ENCODE measurements around the gene COL5A1.

The COL5A1 gene

DNA sequence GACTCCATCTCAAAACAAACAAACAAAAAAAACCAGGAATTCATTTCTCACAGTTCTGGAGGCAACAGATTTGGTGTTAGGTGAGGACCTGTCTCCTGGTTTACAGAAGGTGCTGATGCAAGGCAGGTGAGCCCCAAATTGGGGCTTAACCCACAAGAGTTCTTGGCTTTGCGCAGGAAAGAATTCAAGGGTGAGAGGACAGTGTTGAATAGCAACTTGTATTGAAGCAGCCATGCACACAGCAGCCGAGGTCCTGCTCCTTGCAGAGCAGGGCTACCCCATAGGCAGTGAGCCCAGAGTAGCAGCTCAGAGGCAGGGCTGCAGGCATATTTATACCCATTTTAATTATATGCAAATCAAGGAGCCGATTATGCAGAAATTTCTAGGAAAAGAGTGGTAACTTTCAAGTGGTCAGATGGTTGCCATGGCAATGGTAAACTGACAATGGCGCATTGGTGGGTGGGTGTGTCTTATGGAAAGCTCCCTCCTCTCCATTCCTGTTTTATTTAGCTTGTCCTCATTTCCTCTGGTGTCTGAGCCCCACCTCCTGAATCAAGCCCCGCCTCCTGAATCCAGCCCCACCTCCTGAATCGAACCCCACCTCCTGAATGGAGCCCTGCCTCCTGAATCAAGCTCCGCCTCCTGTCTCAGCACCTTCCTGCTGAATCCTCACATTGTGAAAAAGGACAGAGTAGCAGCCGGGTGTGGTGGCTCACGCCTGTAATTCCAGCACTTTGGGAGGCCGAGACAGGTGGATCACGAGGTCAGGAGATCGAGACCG is 34.5 kb upstream of the COL5A1 start:
- DNase-seq (ENCODE audit: low read depth in 2 of 2): peak in 1 of 2 donors; percentile 6

DNA sequence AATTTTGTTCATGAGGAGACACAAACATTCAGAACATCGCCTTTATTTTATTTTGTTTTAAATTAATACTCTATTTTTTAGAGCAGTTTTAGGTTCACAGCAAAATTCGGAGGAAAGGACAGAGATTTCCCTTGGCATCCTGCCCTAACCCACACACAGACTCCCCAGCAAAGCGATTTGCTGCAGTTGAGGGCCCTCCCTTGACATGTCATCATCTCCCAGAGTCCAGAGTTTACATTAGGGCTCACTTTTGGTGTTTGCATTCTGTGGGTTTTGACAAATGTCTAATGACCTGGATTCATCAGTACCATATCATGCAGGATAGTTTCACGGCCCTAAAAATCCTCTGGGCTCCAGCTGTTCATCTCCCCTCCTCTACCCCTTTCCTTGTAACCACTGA is 33.6 kb upstream of the COL5A1 start:
- no peak for DNase-seq (ENCODE audit: low read depth in 2 of 2)

DNA sequence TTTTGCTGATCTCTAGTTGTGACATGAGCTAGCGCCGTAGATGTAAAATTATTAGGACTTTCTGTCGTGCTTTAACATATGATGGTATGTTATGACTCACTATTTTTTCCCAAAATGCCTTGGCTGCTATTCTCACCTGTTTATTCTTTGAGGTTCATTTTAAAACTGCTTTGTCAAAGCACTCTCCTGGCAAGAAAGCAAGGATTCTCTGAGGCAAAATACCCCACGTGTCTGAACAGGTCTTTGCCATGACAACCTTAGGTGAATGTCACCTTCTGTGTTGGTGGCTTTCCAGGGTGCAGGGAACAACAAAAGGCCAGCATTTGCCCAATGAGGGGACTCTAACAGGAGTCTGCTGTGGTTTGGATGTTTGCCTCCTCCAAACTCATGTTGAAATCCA is 30.6 kb upstream of the COL5A1 start:
- no peak for DNase-seq (ENCODE audit: low read depth in 2 of 2)

DNA sequence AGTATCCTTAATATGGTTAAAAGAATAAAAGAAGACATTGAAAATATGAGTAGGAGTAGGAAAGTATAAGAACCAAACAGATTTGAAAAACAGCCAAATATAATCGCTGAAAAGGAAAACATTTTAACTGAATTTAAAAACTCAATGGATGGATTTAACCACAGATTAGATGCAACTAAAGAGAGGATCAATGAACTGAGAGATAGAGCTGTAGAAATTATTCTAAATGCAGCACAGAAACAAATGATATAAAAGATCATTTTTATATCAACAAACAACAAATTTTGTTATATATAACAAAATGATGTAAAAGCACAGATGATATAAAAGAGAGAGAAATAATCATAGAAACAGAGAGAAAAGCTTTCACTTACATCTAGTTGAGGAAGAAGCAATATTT is 29.3 kb upstream of the COL5A1 start:
- no peak for DNase-seq (ENCODE audit: low read depth in 2 of 2)

DNA sequence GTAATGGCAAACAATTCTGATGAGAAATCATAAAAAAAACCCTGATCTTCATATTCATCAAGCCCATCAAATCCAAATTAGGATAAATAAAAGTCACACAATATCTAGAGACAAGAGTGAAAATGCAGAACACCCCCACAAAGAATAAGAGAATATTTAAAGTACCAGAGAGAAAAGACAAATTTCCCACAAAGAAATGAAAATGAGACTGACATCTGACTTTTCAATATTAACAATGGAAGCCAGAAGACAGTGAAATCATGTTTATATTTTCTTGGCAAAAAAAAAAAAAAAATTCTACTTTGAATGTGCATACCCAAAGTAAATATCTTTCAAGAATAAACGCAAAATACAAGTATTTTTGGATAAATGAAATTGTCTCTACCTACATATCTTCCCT is 28.9 kb upstream of the COL5A1 start:
- DNase-seq (ENCODE audit: low read depth in 2 of 2): no peak

DNA sequence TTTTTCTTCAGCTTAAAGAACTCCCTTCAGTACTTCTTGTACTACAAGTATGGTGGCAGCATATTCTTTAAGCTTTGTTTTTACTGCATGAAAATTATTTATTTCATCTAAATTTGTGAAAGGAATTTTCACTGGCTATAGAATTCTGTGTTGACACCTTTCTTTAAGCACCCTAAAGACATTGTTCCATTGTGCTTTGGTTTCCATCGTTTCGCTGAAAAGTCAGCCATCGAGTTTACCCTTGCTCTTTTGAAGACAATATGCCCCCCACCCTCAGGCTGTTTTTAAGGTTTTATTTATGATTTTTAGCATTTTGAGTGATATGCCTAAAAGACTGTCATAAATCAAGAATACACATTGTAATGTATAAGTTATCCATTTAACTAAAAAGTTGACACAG is 27.3 kb upstream of the COL5A1 start:
- no peak for DNase-seq (ENCODE audit: low read depth in 2 of 2)

DNA sequence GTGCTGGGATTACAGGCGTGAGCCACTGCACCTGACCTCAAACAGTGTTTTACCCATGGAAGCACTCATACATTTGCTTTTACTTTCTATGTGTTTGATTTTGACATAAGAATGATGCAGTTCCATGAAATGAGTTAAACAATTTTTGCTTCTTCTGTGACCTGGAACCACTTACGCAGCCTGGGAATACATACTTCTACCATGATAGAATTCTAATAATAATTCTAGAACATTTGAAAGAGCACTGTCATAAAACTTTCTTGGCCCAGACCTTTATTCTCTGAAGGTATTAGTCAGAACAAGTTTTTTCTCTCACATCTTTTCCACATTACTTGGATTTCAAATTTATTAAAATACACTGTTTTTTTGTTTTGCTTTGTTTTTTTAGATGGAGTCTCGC is 25.3 kb upstream of the COL5A1 start:
- DNase-seq (ENCODE audit: low read depth in 2 of 2): no peak

DNA sequence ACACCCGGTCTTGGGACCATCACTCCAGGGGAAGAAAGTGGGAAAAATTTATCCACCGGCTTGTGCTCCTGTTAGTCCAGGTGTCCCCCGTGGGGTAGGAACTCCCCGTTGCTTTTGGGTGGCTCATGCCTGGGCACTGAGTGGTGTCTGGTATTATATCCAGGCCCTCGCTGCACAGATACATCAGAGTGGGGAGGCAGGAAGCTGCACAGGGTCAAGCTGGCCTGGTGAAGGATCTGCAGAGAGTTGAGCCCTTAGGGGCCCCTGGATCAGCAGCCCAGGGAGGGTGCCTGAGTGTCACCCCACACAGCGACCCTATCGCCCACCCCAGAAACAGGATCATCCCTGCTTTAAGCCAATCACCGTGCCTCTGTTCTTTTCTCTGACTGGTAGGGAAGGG is 24.4 kb upstream of the COL5A1 start:
- no peak for DNase-seq (ENCODE audit: low read depth in 2 of 2)

DNA sequence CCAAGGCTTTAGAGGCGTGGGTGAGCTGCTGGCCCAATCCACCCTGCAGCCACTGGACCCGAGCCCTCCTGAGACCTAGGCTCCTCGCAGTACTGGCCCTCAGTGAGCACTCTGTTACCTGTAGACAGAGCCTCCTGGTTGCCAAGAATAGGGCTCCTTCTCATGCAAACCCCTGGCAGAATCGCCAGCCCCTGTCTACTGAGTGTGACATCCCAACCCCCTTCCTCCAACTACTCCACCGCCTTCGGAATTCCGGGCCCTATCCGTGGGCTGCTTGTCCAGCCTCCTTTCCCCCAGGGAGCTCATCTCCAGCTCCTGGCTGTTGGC is 23.8 kb upstream of the COL5A1 start:
- DNase-seq (ENCODE audit: low read depth in 2 of 2): no peak

DNA sequence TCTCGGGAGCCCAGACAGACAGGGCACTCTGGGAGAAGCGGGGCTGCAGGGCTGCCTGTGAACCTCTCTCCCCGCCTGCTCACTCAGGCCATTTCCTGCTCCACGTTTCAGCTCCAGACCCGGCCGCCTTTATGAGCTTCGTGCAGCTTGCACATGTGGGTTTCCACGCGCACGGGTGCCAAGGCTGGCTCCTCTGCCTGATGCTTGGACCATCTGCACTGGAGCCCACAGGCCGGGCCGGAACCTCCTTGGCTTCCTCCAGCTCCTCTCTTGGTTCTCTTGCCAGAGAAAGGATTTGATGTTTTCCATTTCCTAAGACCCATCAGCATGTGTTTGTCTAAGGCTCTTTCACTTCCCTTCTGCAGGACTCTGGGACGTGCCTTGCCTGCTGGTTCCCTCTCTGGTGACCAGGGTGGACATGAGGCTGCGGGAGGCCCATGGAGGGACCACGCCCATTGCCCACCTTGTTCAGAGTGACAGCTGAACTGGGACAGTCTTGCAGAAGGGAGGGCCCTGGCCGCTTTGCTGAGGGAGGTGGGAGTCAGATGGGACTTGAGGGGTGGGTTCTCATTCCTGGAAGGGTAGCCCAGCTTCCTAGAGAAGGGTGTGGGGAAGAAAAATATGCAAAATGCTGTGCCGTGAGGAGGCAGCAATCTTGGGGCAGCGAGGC is 23.3 kb upstream of the COL5A1 start:
- DNase-seq (ENCODE audit: low read depth in 2 of 2): no peak

DNA sequence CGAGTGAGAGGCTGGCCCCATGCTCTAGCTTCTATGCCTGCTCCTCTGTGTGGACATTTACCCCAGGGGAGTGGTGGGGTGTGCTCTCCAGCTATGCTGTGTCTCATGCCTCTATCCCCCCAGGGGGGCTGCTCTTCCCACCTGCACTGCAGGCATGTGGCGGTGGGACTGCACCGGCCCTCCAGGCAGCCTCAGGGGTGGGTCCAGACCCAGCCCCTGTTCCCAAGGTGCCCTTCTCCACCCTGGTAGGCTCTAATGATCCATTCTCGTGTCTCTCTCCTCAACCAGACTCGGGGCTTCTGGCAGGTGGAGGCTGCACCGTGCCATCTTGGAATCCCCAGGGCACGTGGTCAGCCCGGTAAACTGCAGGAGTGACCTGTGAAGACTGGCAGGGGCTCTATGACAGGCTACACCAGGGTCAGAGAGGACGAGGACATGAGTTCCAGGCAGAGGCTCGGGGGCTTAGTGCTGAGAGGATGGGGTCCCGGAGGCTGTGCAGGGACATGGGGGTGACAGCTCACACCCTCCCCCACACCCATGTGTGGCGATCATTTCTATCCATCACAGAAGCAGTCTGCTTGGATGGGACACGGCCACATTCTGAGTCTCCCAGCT is 22.7 kb upstream of the COL5A1 start:
- no peak for DNase-seq (ENCODE audit: low read depth in 2 of 2)

DNA sequence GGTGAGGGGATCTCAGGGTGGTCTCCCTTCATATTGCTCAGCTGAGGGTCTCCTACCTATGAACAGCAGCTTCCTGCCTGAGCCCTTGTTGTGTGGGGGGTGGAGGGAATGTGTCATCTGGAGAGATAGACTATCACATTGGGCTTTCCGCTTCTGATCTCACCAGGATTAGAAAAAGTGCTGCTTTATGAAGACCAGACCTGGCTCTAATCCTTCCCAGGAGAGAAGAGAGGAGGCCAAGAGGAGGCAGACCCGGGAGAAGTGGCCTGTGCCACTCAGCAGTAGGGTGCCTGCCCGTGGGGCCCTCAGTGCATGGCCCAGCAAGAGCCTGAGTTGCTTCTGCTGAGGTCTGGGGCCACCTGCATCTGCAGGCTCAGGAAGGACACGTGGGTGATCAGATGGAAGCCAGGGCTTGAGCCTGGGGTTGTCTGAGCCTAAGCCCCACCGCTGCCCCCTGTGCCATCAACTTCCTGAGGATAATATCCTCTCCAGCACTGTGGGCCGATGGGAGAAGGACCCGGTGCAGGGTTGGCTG is 22.1 kb upstream of the COL5A1 start:
- no peak for DNase-seq (ENCODE audit: low read depth in 2 of 2)

DNA sequence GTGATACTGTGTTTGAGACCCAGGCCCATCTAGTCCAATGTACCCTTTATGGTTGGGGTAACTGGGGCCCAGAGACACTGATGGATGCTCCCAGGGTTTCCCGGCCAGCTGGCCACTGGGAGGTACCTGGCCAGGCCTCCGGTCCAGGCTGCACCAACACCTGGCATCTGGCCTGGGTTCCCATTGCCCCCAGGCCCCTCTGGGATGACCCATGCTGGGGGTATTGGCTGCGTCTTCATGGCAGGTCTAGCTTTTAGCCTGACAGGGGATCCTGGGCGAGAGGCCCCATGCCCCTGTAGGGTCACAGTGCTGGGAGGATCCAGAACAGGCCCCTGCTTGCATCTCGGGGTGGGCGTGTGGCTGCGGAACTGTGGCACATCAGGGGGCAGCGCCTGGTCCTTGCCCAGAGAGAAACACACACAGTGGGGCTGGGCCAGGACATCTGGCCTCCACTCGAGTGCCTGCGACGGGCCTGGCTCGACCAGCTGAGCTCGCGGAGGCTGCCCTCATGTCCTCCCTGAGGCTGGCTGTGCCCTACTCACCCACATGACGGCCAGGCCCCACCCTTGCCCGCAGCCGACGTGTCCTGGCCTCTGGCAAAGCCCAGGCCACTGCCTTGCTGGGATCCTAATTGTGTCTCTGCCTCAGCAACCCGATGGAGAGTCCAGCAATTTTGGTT is 21.5 kb upstream of the COL5A1 start:
- no peak for DNase-seq (ENCODE audit: low read depth in 2 of 2)

DNA sequence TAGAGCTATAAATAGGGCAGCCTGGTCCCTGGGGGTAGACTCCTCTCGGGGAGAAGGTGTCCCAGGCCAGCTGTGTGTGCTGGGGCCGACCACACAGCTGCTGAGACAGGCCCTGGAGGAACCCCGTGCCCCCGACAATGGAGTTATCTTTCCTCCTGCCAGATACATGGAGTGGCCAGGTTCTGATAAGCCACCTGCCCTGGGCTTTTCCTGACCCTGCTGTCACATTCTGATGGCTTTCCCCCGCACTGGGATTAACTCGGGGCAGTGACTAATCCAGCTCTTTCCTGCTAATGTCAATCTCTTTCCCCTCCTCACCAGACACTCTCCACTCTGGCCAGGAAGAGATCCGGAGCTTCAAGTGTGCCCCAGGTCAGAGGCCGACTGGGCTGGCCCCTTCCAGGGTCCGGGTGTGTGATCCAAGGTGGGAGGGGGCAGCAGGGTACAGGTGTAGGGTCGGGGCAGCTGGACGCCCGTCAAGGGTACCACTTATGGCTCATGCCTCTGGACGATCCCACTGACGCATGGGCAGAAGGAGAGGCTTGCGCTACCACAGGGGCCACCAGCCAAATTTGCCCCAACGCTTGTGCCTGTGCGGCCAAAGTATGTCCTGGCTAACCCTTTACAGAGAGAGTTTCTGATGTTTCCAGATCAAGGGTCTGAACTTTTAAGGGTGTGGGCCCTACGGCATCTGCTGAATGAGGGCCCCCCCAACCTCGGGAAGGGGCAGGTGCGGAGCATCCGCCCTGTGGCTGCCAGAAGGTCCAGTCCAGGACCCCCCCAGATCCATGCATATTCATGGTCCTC is 20.6 kb upstream of the COL5A1 start:
- no peak for DNase-seq (ENCODE audit: low read depth in 2 of 2)

DNA sequence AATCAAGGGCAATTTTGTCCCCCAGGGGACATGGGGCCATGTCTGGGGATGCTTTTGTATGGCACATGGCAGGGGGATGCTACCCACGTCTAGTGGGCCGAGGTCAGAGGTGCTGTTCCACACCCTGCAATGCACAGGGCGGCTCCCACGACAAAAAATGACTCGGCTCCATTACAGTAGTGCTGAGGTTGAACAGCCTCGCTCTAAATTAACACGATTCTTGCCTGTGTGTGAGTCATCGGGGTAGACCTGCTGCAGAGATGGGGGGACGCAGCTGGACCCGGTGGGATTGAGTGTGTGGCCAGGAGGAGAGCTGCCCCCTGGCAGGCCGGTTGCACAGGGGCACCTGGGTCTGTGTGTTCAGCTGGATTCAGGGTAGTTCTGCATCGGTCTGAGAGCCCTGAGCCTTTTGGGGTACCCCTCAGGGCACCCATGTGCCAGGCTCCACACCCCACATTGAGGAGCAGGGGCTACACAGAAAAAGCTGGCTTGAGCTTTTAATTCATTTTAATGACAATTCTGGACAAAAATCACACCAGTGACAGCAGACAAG is 20.0 kb upstream of the COL5A1 start:
- no peak for DNase-seq (ENCODE audit: low read depth in 2 of 2)

DNA sequence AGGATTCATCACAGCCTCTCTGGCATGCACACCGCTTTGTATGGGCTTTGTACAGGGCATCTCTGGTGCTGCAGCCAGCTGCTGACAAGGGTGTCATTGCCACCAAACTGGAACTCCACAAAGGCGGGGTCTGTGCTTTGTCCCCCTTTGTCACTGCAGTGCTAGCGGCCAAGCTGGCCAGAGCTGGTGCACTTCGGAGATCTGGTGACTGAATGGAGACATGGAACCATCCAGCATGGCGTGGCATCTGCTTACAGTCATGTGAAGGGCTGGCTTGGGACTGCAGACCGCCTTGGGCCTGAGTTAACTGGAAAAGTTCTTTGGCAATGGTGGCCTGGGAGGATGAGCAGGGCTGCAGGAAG is 18.7 kb upstream of the COL5A1 start:
- DNase-seq (ENCODE audit: low read depth in 2 of 2): no peak

DNA sequence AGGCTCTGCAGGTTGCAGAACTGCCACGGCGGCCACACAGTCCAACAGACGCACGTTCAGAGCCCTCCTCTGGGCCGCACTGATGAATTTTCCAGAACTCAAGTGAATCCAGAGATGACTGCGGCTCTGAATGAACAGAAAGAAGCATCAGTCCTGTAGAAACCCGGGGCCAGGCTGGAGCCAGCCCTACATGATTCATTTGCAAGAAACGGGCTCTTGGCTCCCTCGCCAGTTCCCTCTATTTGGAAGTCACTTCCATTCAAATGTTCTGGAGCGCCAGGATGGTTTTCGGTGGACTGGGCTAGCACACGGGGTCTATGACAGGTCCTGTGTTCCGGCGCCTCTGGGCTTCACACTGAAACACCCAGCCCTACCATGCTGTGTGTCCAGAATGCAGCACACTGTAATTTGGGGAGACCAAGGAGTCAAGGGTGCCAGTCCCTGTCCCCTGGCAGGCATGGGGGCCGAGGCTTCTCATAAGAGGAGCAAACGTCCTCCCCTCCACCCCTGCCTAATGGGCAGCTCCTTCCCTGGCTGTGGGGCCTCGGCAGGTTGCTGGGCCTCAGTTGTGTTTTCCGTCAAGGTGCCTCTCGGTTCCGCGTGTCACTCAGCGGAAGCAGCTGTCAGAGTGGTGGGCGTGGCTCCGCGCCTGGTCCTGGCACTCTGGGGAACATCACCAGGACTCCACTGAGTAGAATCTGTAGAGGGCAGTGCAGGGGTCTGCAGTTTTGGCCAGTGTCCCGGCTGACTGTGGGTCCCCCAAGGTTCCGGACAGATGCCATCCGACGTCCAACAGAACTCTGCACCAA is 18.1 kb upstream of the COL5A1 start:
- no peak for DNase-seq (ENCODE audit: low read depth in 2 of 2)

DNA sequence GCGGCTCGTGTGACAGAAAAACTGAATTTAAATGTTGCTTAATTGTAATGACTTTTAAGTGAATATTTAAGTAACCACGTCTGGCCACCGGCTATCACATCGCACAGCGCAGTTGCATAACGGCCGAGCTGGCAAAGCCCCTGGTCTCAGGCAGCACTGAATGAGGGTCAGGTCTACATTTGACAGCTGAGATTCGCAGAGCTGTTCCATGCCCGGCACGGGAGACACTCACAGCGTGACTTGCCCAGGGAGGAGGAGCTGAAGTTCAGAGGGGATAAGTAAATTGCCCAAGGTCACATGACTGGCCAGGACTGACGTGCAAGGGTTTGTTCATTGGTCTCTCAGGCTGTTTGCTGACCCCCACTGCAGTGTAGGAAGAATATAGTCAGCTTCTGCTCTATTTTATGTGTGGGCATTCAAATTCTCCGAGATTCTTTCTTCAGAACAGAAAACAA is 17.4 kb upstream of the COL5A1 start:
- no peak for DNase-seq (ENCODE audit: low read depth in 2 of 2)

DNA sequence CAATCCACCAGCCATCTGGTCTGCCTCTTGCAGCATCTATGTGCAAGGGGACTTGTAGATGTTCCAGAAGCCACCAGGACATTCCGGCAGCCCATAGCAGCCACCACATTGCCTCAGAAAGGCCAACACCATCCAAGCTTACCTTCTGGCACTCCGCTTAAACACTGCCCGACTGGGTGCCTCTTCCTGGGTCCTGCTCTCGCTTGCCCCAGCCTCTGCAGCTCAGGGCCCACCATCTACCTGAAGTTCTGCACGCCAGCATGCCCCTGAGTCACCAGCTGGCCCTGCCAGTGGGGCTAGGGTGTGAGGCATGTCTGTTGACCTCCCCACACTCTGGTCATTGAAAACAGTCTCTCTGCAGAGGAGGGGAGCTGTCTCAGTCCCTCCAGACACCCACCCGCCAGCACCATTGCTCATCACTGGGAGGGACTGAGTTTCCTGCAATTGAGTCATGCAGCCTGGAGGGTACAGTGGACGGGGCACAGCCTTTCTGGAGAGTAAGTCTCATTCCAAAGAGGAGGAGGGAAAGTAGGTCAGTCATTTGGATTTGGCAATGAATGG is 16.9 kb upstream of the COL5A1 start:
- DNase-seq (ENCODE audit: low read depth in 2 of 2): no peak
